HG03565 (cell line): ENCODE measurements around the gene ANKRD63.

Source experiments
- ATAC-seq: cut with Tn5 transposase; IDR thresholded peaks from one replicate; pipeline ENCODE4 v1.9.1; 2021; ENCODE audit warnings: mild to moderate bottlenecking, moderate library complexity; ENCODE audit not compliant: unreplicated experiment

The ANKRD63 gene

GRCh38 chr15:40296561-40297230, 13.8 kb upstream of the ANKRD63 start:
- ATAC-seq, result no peak

GRCh38 chr15:40295877-40296560, 13.2 kb upstream of the ANKRD63 start:
- no peak for ATAC-seq

DNA sequence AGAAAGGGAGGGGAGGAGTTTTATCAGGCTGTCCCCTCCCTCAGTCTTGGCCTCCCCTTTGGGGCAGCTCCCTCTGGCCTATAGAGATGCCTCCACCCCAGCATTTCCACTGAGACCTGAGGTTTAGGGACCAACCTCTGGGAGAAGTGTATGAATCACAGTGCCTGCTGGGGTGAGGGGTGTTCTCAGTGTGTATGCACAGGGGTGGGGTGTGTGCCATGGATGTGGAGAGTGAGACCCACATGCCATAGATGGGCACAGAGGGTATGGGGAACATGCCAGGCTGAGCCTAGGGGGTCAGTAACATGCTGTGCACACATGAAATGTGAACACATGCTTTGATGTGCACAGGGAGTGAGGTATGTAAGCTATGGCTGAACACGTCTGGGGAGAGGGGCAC, 12.4 kb upstream of the ANKRD63 start:
- ATAC-seq, result no peak

- ATAC-seq, result no peak
These were observed 11.3 kb upstream of the ANKRD63 start for GRCh38 chr15:40293905-40294895.

DNA sequence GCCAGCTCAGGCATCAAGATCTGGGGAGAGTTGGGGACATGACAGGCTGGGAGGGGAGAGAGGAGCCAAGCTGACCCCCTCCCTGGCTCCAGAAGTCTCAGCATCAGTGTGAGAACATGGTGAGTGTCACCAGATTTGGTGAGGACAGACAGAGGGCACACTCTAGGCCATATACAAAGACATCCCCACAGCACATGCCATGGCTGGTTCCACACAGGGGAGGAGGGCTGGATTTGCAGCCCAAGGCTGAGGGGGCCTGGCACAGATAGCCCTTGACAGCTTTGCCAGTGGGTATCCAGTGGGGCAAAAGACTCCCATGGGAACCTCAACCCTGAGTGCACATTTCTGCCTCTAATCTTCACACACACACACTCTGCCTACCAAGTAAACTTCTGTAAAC, 10.1 kb upstream of the ANKRD63 start:
- no peak for ATAC-seq

- no peak for ATAC-seq
These were observed 9.4 kb upstream of the ANKRD63 start for GRCh38 chr15:40292246-40292645.

DNA sequence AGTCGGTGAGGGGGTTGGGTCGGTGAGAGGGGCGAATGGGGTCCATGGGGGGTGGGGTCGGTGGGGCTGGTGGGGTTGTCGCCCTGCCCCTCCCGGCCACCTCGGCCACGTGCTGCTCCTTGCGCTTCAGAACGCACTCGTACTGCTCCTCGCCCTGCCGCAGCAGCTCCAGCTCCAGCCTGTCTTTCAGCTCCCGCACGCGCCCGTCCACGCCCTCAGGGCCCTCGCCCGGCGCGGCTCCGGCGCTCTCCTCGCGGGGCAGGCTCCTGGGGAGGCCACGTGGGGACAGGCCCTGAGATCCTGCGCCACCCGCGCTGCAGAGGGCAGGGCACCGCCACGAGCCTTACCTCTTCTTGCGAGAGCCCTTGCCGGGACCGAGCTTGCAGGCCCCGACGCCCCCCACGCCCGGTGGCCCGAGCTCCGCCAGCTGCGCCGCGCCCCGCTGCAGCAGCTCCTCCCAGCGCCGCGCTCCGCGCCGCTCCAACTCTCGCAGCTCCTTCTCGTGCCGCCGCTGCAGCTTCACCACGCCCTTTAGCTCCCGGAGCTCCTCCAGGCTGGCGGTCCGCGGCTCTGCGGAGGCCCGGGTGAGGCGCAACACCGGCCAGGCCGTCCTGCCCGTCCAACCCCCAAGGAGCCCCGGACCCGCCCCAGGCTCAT, 8.2 kb upstream of the ANKRD63 start:
- ATAC-seq, result no peak

DNA sequence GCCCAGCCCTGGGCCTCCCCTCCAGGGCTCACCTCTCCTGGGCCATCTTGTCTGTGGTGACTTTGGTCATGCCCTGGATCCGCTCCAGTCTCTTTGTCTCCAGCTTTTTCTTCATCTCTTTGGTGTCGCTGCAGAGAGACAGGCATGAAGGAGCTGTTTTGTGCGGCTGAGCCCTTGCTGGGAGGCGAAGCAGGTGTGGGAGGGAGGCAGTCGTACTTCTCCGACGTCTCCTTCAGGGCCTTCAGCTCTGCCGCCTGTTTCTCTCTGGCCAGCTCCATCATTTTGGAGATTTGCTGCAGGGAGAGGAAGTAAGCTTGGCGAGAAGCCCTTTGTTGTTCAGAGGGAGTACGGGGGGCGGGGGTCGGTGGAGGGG, 7.7 kb upstream of the ANKRD63 start:
- no peak for ATAC-seq

DNA sequence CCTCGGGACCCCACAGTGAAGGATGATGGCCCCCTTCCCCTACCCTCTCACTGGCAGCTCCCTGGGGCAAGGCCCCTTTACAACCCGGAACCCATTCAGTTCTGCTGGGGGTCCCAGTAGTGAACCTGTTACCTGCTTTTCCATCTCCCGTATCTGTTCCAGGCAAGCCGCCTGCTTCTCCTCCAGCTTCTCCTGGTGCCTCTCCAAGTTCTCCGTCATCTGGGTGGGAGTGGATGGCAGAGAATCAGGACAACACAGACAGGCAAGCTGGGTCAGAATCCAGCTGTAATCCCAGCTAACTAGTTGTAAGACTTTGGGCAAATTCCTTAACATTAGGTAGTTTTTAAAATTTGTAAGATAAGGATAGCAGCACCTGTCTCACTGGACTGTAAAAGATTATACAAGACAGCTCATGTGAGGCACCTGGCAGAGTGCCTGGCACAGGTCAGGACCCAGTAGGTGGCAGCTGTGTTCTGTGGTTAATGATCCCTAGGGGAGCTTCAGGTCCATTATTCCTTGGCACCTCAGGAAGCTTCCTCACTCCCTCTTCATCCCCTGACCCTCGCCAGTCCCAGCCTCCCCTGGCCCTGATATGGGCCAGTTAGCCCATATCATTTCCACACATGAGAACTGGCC, 6.4 kb upstream of the ANKRD63 start:
- no peak for ATAC-seq

GRCh38 chr15:40287968-40288367, 5.1 kb upstream of the ANKRD63 start:
- ATAC-seq, result no peak

DNA sequence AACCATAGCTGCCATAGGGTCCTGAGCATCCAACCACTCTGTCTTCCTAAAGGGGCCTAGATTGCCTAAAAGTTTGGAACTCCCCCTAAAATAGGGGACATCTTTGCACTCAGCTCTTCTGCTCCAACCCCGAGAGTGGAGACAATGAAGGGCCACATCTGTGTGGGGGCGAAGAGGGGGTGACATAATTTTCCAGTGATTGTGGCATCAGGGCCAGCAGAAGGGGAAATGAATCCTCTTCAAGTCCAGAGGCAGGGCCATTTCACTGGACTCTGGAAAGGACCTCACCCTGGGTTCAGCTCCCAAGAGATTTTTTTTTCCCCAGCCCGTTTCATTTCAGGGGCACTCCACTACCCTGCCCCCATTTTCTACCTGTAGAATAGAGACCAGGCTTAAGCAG, 4.6 kb upstream of the ANKRD63 start:
- ATAC-seq, result no peak

DNA sequence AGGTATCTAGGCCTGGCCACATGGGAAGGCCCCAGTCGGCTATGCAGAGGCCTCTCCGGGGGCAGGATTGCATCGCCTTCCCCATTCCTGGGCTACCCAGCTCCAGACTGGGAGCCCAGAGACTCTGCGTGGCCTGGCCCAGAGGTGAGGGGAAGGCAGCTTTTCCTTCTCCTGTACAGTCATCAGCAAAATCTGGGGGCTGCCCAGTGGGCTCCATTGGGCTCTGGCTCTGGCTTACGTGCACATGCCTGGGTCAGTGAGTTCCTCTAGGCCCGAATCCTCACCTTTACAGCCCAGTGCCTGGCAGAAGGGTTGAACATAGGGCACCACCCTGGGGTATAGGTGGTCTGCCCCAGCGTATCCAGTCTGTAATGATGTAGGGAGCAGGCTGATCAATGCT, 3.9 kb upstream of the ANKRD63 start:
- ATAC-seq, result no peak

DNA sequence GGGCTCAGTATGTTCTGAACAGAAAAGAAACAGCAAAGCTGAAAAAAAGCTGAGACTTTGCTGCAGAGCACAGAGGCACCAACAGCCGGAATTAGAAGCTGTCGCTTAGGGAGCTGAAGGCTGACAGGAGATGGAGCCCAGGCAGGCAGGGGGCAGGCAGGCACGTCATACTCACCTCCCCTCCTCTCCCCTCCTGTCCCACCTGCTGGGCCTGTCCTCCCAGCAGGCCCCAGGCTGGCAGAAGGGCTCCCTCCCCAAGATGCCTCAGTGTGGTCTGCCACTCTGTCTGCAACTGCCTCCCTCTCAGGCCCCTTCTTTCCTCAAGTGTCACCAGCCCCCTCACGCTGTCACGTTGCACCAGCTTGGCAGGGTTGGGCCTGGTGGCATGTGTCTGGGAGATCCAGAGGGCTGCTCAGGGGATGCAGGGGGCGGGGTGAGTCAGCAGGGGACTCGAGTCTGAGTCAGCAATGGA, 3.2 kb upstream of the ANKRD63 start:
- ATAC-seq, result no peak

DNA sequence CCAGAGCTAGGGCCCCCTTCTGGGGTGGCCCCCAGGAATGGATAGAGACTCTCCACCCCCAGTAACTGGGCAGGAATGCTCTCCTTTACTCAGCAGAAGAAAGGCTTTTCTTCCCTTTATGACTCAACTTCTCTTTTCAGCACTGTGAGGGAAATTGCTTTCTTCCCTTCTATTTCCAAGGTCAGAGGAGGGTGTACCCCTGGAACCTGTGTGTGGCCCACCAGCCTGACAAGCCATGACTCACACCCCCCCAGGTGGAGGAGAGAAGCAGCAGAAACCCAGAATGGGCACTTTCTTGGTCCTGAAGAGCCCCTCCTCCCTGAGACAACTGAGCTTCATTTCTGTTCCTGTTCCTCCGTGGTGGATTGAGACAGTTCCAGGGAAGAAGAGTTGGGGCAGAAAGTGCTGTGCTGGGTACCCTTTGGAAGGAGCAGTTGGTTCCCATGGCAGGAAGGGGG, 2.7 kb upstream of the ANKRD63 start:
- no peak for ATAC-seq

DNA sequence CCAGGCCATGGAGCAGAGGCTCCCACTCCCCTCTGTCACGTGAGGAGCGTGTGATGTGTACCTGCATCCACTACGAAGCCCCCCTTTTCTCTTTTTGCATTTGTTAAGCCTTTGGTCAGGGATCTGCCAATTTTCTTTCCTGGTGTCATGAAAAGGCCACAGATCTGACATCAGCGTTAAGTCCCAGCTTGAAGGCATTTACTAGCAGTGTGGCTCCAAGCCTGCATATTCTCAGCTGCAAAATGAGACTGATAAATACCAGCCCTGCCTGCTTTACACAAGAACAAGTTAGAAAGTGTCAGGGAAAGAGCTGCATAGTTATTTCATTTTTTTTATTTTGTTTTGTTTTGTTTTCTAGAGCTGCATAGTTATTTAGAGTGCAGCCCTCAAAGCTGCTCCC, 2.3 kb upstream of the ANKRD63 start:
- ATAC-seq, result no peak

- no peak for ATAC-seq
These were observed 894 bp upstream of the ANKRD63 start for GRCh38 chr15:40283615-40284300.

- ATAC-seq, result no peak
These were observed 556 bp downstream of the ANKRD63 start for GRCh38 chr15:40282147-40282868.

GRCh38 chr15:40281801-40282146, 1.1 kb downstream of the ANKRD63 start:
- no peak for ATAC-seq

DNA sequence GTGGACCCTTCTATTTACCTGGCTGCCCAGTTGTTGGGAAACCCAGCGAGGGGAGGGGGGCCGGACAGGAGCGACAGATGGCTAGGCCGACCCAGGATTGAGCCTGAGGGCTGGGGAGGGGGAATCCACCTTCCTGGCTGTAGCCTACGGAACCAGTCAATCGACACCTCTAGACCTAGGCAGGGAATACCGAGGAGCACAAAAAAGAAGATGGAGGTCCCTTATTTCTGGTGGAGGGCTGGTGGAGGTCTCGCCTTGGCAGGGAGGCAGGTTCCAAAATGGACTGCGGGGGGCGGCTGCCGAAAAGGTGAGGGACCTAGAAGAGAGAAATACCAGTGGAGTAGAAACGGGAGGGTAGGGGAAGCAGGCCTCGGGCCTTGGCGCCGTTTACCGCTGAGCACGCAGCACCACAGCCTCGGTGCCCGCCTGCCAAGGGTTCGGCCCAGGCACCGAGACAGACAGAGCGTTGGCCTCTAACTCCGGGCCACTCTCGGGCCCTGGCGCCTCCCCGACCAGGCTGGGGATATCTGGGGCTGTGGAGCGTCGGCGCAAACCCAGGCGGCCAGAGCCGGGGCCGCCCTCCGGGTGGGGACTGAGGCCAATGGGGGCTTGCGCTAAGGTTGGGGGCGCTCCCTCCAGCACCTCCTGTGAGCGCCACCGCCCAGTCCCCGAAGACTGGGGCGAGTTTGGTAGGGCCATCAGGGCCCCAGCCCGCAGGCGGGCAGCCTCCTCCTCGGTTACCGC, 1.6 kb downstream of the ANKRD63 start:
- ATAC-seq, result no peak
